CD4-positive, CD25-positive, alpha-beta regulatory T cell (primary cell): ENCODE results near the gene MBOAT7. TPM values are rescaled to one million over a fixed set of nuclear protein-coding genes. Genes with fewer than 3 reads are reported as not detected.
"Not testable (repeated sequence)": the region's sequence is repeated elsewhere in the genome, so short reads cannot be mapped to it uniquely, and the experiment has no call there.

ENCODE experiments used
- ATAC-seq, 2 donors: fragments of 150-1000 bp; cut with Tn5 transposase; one replicate each; pipeline ENCODE4 v1.10.0; 2021; ENCODE audit warnings: low read depth in 2 of 2, moderate number of reproducible peaks in 2 of 2, moderate library complexity in 1 of 2
- DNase-seq, 3 donors: peaks; one replicate each; pipeline versions ENCODE4 v3.0.0 to v3.0.0-alpha.2; 2012 to 2022; ENCODE audit warnings: mixed read lengths in 1 of 3
- H3K27ac ChIP-seq: one replicate; pipeline ENCODE4 v1.7.0; 2013; ENCODE audit warnings: mild to moderate bottlenecking, low read length; ENCODE audit not compliant: insufficient read depth, poor library complexity, severe bottlenecking
- H3K27me3 ChIP-seq: one replicate; pipeline ENCODE4 v1.7.0; 2013; ENCODE audit warnings: low read length; ENCODE audit not compliant: control insufficient read depth, insufficient read depth
- H3K36me3 ChIP-seq: one replicate; pipeline ENCODE4 v1.7.0; 2013; ENCODE audit warnings: mild to moderate bottlenecking, low read length, moderate library complexity; ENCODE audit not compliant: control insufficient read depth, insufficient read depth
- H3K4me1 ChIP-seq: 2 replicates; pipeline ENCODE4 v1.7.0; 2013; ENCODE audit warnings: mild to moderate bottlenecking, low read length; ENCODE audit not compliant: insufficient read depth, control insufficient read depth, poor library complexity, severe bottlenecking
- H3K4me3 ChIP-seq: one replicate; pipeline ENCODE4 v1.7.0; 2013; ENCODE audit warnings: low read depth, mild to moderate bottlenecking, low read length, moderate library complexity
- H3K9me3 ChIP-seq, 2 experiments: 1 replicate in 1 of 2; 2 replicates in 1 of 2; pipeline ENCODE4 v1.7.0; 2013; ENCODE audit warnings: low read length in 2 of 2, mild to moderate bottlenecking in 1 of 2, moderate library complexity in 1 of 2; ENCODE audit not compliant: control insufficient read depth in 2 of 2
- H3K27ac Mint-ChIP-seq, 3 donors: one replicate each; pipeline ENCODE4 v1.8.0; 2020 to 2022; ENCODE audit warnings: mild to moderate bottlenecking in 3 of 3, mixed read lengths in 3 of 3, moderate library complexity in 2 of 3
- H3K27me3 Mint-ChIP-seq: one replicate; pipeline ENCODE4 v1.8.0; 2022; ENCODE audit warnings: mild to moderate bottlenecking, mixed read lengths
- H3K36me3 Mint-ChIP-seq: one replicate; pipeline ENCODE4 v1.8.0; 2020; ENCODE audit warnings: mixed read lengths
- H3K4me1 Mint-ChIP-seq, 4 donors: one replicate each; pipeline ENCODE4 v1.8.0; 2020 to 2022; ENCODE audit warnings: mixed read lengths in 4 of 4, mild to moderate bottlenecking in 1 of 4
- H3K4me3 Mint-ChIP-seq, 4 donors: one replicate each; pipeline ENCODE4 v1.8.0; 2020 to 2022; ENCODE audit warnings: mild to moderate bottlenecking in 4 of 4, mixed read lengths in 4 of 4, moderate library complexity in 3 of 4
- H3K9me3 Mint-ChIP-seq, 7 donors: one replicate each; pipeline ENCODE4 v1.8.0; 2020 to 2022; ENCODE audit warnings: mixed read lengths in 7 of 7, mild to moderate bottlenecking in 3 of 7, moderate library complexity in 2 of 7
- polyA plus RNA-seq, 4 donors: library from polyadenylated mRNA; unstranded; fragments of 300-500 nt; fragmentation: Illumina TruSeq; gene quantifications; one replicate each; pipeline ENCODE4 v1.2.3, GENCODE V29; 2021
- total RNA-seq: library from RNA; stranded (reverse); gene quantifications from one replicate; pipeline ENCODE4 v1.2.3, GENCODE V29; 2022

Gene MBOAT7
- total and polyA plus RNA-seq, 5 donors from 2014 or later: 10.8 to 25.8 (median 15.8) TPM

GRCh38 chr19:54216869-54217268 lies 27.5 kb upstream of the MBOAT7 start:
- Histone ChIP-seq H3K27me3 (no peaks in the 10 kb centered on the region), H3K4me1 (no peaks in the 10 kb centered on the region), H3K36me3 (no peaks in the 10 kb centered on the region), H3K4me3 (no peak overlapping the region), H3K27ac (no peak overlapping the region), H3K9me3 (no peaks in the 10 kb centered on the region)
- H3K36me3 Mint-ChIP-seq: peaks cover 8% of the 10 kb centered on the region
- no peak overlapping the region for H3K27ac Mint-ChIP-seq
- ATAC-seq (no peak), DNase-seq (no peak)
- H3K4me3 Mint-ChIP-seq: no peak overlapping the region
- H3K9me3 Mint-ChIP-seq: no peaks in the 10 kb centered on the region
- no peaks in the 10 kb centered on the region for H3K27me3 Mint-ChIP-seq
- H3K4me1 Mint-ChIP-seq: peaks cover 0 to 10% (median 1%) of the 10 kb centered on the region in 4 donors

DNA sequence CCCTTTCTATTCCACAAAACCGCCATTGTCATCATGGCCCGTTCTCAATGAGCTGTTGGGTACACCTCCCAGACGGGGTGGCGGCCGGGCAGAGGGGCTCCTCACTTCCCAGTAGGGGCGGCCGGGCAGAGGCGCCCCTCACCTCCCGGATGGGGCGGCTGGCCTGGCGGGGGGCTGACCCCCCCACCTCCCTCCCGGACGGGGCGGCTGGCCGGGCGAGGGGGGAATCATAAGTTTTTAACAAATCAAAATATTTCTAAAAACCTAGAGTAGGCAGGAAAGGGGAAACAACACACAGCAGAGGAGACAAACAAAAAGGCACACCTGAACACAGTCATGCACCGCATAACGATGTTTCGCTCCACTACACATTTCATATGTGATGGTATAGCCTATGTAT lies 25.4 kb upstream of the MBOAT7 start:
- H3K27ac Mint-ChIP-seq, H3K27me3 ChIP-seq, DNase-seq, H3K4me3 Mint-ChIP-seq, H3K4me3 ChIP-seq, H3K36me3 ChIP-seq, H3K9me3 ChIP-seq, H3K9me3 Mint-ChIP-seq, H3K27ac ChIP-seq, H3K4me1 ChIP-seq, H3K27me3 Mint-ChIP-seq, ATAC-seq: not testable (repeated sequence)
- H3K36me3 Mint-ChIP-seq: peaks cover 14% of the 10 kb centered on the region
- H3K4me1 Mint-ChIP-seq: peaks cover 0 to 25% (median 15%) of the 10 kb centered on the region in 4 donors

DNA sequence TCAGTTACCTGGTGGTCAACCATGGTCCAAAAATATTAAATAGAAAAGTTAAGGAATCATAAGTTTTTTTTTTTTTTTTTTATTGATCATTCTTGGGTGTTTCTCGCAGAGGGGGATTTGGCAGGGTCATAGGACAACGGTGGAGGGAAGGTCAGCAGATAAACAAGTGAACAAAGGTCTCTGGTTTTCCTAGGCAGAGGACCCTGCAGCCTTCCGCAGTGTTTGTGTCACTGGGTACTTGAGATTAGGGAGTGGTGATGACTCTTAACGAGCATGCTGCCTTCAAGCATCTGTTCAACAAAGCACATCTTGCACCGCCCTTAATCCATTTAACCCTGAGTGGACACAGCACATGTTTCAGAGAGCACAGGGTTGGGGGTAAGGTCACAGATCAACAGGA lies 24.8 kb upstream of the MBOAT7 start:
- H3K27ac Mint-ChIP-seq: not testable (repeated sequence)

DNA sequence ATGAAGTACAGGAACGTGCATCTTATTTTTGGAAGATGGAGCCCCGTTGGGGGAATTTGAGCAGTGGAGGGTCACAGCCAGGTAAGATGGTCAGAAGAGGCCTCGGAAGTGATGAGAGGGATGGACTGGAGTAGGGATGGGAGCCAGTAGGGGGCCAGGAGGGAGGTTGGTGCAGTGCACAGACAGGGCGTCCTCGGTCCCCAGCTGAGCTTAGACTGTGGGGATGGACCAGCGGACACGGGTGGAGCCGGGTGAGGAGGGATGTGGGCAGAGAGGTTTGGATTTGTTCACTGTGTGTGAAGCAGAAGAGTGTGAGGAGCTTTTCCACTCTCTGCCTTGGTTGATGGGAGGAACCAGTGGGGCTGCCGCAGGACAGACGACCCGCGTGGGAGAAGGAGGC lies 21.9 kb upstream of the MBOAT7 start:
- no peaks in the 10 kb centered on the region for H3K9me3 ChIP-seq
- Mint-ChIP-seq H3K27ac (peak overlapping the region; percentile 45 to 82 (median 80)), H3K36me3 (peaks cover 26% of the 10 kb centered on the region), H3K27me3 (no peaks in the 10 kb centered on the region), H3K9me3 (peaks cover 0 to 2% (median 0%) of the 10 kb centered on the region in 7 donors), H3K4me3 (peak overlapping the region in 1 of 4 donors; percentile 23), H3K4me1 (peaks cover 0 to 56% (median 36%) of the 10 kb centered on the region in 4 donors)
- DNase-seq: no peak
- no peaks in the 10 kb centered on the region for H3K27me3 ChIP-seq
- ATAC-seq: no peak
- H3K27ac ChIP-seq: peak overlapping the region; percentile 54
- peaks cover 19% of the 10 kb centered on the region for H3K36me3 ChIP-seq
- H3K4me3 ChIP-seq: no peak overlapping the region
- peaks cover 28% of the 10 kb centered on the region for H3K4me1 ChIP-seq

More for the DNA sequence above, 24.8 kb upstream of the MBOAT7 start:
- Mint-ChIP-seq H3K36me3 (peaks cover 14% of the 10 kb centered on the region), H3K4me1 (peaks cover 0 to 29% (median 17%) of the 10 kb centered on the region in 4 donors)
- not testable (repeated sequence) for H3K9me3 ChIP-seq, ATAC-seq, H3K27ac ChIP-seq, H3K4me3 ChIP-seq, H3K36me3 ChIP-seq, DNase-seq, H3K9me3 Mint-ChIP-seq, H3K27me3 Mint-ChIP-seq, H3K4me3 Mint-ChIP-seq, H3K27me3 ChIP-seq
- H3K4me1 ChIP-seq: peaks cover 14% of the 10 kb centered on the region

DNA sequence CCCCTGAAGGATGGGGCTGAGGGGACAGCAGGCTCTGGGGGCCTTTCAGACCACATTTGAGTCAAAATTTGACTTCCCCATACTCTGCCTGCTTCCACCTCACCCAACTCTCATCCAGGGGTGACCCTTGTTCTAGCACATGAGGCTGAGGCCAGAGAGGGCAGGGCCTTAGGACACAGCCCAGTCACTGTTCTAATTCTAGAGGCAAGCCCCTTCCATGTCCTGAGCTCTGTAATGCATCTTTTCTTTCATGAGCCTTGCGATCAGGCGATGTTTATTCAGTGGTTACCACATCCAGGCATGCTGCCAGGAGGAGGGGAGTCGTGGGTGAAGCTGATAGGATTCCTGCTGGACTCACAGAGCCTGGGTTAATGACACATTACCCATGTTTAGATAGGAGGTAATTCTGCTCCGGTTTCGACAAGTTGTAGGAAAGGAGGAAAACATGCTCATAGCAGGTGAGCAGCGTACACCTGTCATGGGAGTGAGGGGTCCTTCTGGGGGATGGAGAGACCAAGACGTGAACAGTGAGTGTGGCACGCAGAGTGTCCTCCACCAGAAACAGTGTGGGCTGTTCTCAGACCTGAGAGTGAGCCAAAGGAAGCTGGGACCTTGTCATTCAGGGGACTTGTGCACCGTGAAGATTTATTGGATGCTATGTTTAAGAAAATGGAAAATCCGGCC lies 20.6 kb upstream of the MBOAT7 start:
- no peak for DNase-seq

GRCh38 chr19:54209058-54209810 lies 19.9 kb upstream of the MBOAT7 start:
- Mint-ChIP-seq H3K27ac (peak overlapping the region in 1 of 3 donors; percentile 80), H3K4me1 (peaks cover 0 to 70% (median 50%) of the 10 kb centered on the region in 4 donors), H3K4me3 (no peak overlapping the region), H3K9me3 (peaks cover 0 to 2% (median 0%) of the 10 kb centered on the region in 7 donors), H3K27me3 (no peaks in the 10 kb centered on the region), H3K36me3 (peaks cover 32% of the 10 kb centered on the region)
- ATAC-seq (no peak), DNase-seq (no peak)
- H3K9me3 ChIP-seq: no peaks in the 10 kb centered on the region
- H3K27me3 ChIP-seq: no peaks in the 10 kb centered on the region
- no peak overlapping the region for H3K4me3 ChIP-seq
- H3K36me3 ChIP-seq: peaks cover 37% of the 10 kb centered on the region
- peaks cover 46% of the 10 kb centered on the region for H3K4me1 ChIP-seq
- no peak overlapping the region for H3K27ac ChIP-seq

More for the DNA sequence above, 20.6 kb upstream of the MBOAT7 start:
- H3K36me3 Mint-ChIP-seq: peaks cover 32% of the 10 kb centered on the region
- Histone ChIP-seq H3K36me3 (peaks cover 30% of the 10 kb centered on the region), H3K4me3 (no peak overlapping the region), H3K4me1 (peaks cover 39% of the 10 kb centered on the region), H3K27ac (peak overlapping the region; percentile 54), H3K9me3 (no peaks in the 10 kb centered on the region), H3K27me3 (no peaks in the 10 kb centered on the region)
- H3K4me3 Mint-ChIP-seq: peak overlapping the region in 1 of 4 donors; percentile 24
- H3K4me1 Mint-ChIP-seq: peaks cover 0 to 63% (median 44%) of the 10 kb centered on the region in 4 donors
- H3K27me3 Mint-ChIP-seq: no peaks in the 10 kb centered on the region
- no peak for ATAC-seq
- peaks cover 0 to 2% (median 0%) of the 10 kb centered on the region in 7 donors for H3K9me3 Mint-ChIP-seq
- peak overlapping the region in 1 of 3 donors; percentile 80 for H3K27ac Mint-ChIP-seq

- Histone ChIP-seq H3K27me3 (no peaks in the 10 kb centered on the region), H3K9me3 (no peaks in the 10 kb centered on the region), H3K36me3 (peaks cover 42% of the 10 kb centered on the region), H3K4me1 (peaks cover 50% of the 10 kb centered on the region), H3K4me3 (no peak overlapping the region), H3K27ac (no peak overlapping the region)
- no peak for ATAC-seq
- DNase-seq: no peak
- H3K9me3 Mint-ChIP-seq: peaks cover 0 to 2% (median 0%) of the 10 kb centered on the region in 7 donors
- peak overlapping the region in 1 of 4 donors; percentile 70 for H3K4me3 Mint-ChIP-seq
- no peaks in the 10 kb centered on the region for H3K27me3 Mint-ChIP-seq
- peaks cover 32% of the 10 kb centered on the region for H3K36me3 Mint-ChIP-seq
- H3K27ac Mint-ChIP-seq: peak overlapping the region in 1 of 3 donors; percentile 75
- peaks cover 0 to 75% (median 50%) of the 10 kb centered on the region in 4 donors for H3K4me1 Mint-ChIP-seq
Measured at GRCh38 chr19:54208784-54209057, 19.3 kb upstream of the MBOAT7 start.
